AG04449 (cell line): ENCODE data around the gene RPGRIP1L.

Experiments used
- CTCF ChIA-PET: fragments of 350-600 bp; formaldehyde crosslinking; extraction: SDS; loops from one replicate; lab custom pipeline; 2021; ENCODE audit warnings: antibody characterized with exemption; lab: Yijun Ruan, JAX
- POLR2A ChIA-PET: fragments of 400-600, 350-600 bp; formaldehyde crosslinking; extraction: SDS; loops from one replicate; lab custom pipeline; 2020; ENCODE audit warnings: antibody characterized with exemption, inconsistent platforms; lab: Yijun Ruan, JAX
- DNase-seq: peaks from one replicate; pipeline ENCODE4 v3.0.0-alpha.2; 2010; ENCODE audit warnings: low read depth, low spot score
- H3K4me3 ChIP-seq: 2 replicates; pipeline ENCODE4 v1.5.1; 2011; ENCODE audit warnings: low read depth, mild to moderate bottlenecking, control low read depth, low read length
- TF ChIP-seq, protein P1 (sequence below): IDR thresholded peaks from one replicate; pipeline ENCODE4 v1.5.1; 2011; ENCODE audit warnings: mild to moderate bottlenecking, moderate library complexity, low read length, control low read depth, inconsistent platforms; ENCODE audit not compliant: insufficient read depth; ENCODE audit errors: missing control alignments

Gene RPGRIP1L

GRCh38 chr16:53673189-53673588 lies 30.5 kb downstream of the RPGRIP1L start:
- ChIA-PET POLR2A (no interaction called here), CTCF (no interaction called here)
- no peak overlapping the region for H3K4me3 ChIP-seq
- TF ChIP-seq, protein P1, sequence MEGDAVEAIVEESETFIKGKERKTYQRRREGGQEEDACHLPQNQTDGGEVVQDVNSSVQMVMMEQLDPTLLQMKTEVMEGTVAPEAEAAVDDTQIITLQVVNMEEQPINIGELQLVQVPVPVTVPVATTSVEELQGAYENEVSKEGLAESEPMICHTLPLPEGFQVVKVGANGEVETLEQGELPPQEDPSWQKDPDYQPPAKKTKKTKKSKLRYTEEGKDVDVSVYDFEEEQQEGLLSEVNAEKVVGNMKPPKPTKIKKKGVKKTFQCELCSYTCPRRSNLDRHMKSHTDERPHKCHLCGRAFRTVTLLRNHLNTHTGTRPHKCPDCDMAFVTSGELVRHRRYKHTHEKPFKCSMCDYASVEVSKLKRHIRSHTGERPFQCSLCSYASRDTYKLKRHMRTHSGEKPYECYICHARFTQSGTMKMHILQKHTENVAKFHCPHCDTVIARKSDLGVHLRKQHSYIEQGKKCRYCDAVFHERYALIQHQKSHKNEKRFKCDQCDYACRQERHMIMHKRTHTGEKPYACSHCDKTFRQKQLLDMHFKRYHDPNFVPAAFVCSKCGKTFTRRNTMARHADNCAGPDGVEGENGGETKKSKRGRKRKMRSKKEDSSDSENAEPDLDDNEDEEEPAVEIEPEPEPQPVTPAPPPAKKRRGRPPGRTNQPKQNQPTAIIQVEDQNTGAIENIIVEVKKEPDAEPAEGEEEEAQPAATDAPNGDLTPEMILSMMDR: no peak
- no peak for DNase-seq

GRCh38 chr16:53672461-53672860 lies 31.2 kb downstream of the RPGRIP1L start:
- TF ChIP-seq, protein P1: no peak
- POLR2A ChIA-PET: no interaction called here
- H3K4me3 ChIP-seq: no peak overlapping the region
- CTCF ChIA-PET: interaction anchor here (1.4 kb wide), 1 partner anchor 19 kb away, joined by 4 read pairs; no protein-coding TSS in a partner anchor
- no peak for DNase-seq

DNA sequence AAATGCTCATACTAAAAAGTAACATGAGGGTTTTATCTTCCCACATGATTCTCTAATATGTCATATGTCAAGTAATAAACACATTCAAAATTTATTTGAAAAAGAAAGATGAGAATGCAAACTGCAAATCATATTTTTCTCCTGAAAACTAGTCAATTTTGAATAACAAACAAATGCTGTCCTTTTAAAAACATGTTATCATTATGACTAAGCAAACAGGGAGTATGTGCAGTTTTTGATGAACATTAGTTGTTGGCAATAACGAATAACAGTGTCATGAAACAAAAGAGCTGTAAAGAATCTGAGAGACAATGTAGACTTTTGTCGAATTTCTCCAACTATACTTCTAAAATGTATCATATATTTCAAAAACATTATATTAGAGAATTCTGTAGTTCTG lies 34.8 kb downstream of the RPGRIP1L start:
- no peak for DNase-seq
- ChIA-PET POLR2A (no interaction called here), CTCF (no interaction called here)
- no peak overlapping the region for H3K4me3 ChIP-seq
- TF ChIP-seq, protein P1: no peak

DNA sequence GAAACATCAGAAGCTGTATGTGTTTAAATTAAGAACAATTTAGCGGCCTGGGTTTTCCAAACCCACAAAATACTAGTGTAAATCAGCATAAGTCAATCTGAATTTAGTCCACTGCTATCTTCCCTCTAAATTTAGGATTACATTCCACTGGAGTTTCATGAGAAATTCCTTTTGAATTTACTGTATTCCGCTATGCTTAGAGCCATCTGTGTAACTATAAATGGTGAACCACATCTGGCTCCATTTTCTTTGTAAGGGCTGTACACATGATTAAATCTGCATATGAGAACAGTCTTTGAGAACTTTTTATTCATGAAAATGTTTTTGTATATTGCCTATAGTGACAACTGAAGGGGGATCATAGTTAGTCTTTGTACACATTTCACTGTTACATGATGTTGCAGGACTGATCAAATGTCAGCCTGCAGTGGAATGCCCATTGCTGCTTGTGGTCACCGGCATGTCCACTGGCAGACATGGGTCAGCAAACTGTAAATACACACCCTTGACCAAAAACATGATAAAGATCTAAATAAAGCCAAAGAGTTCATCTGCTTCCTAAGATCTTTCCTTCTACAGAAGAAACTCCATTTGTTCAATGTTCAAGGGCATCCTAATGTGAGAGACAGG lies 36.8 kb downstream of the RPGRIP1L start:
- ChIA-PET CTCF (interaction anchor here (1.4 kb wide), 1 partner anchor 12 kb away, joined by 3 read pairs; no protein-coding TSS in a partner anchor), POLR2A (no interaction called here)
- DNase-seq: peak; percentile 10
- no peak overlapping the region for H3K4me3 ChIP-seq
- TF ChIP-seq, protein P1: no peak

DNA sequence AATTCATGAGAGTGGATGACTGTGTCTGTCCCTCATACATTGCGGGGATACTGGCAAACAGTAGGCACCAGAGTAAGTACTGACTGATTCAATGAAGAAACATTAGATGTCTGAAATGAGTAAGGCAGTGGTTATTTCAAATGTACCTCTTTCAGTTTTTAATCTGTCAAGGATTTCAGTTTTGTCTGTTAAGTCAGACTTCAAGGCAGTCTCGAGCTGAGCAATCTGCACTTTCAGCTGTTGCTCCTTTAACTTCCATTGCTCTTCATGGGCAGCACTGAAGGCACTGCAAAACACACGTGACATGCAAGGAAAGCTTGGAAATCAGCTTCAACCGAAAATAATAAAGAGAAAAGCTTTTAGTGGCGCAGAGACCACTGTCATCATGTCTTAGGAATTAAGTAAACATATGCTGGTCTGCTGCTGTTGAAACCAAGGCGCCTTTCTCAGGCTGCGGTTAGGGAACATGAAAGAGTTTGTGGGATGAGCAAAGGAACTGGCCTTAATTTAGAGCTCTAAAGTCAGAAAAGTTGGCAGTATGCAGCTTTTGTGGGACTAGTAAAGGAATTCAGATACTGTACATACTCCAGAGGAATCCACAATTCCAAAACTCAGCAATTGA lies 38.8 kb downstream of the RPGRIP1L start:
- peak overlapping the region; percentile 20 for H3K4me3 ChIP-seq
- DNase-seq: peak; percentile 97
- TF ChIP-seq, protein P1: no peak
- POLR2A ChIA-PET: interaction anchor here (0.8 to 1.5 kb wide), 5 partner anchors 13 to 1266 kb away, joined by 3 to 6 read pairs (median 4); partner anchors contain the start of genes CHD9NB, FTO, IRX5 and RPGRIP1L
- CTCF ChIA-PET: interaction anchor here (1.0 to 1.5 kb wide), 3 partner anchors 11 to 1593 kb away, joined by 3 to 4 read pairs (median 3); no protein-coding TSS in a partner anchor

- no peak overlapping the region for H3K4me3 ChIP-seq
- TF ChIP-seq, protein P1: no peak
- POLR2A ChIA-PET: interaction anchor here (0.6 kb wide), 1 partner anchor 582 kb away, joined by 5 read pairs; no protein-coding TSS in a partner anchor
- CTCF ChIA-PET: no interaction called here
- DNase-seq: no peak
Measured at GRCh38 chr16:53662072-53662471, 41.6 kb downstream of the RPGRIP1L start.
